AG04449 (cell line): Measurements from ENCODE around the gene DMRT3.
A peak's percentile ranks its signal among the peaks of the same experiment; 100 is the strongest.

Source experiments
- CTCF ChIA-PET: fragments of 350-600 bp; formaldehyde crosslinking; extraction: SDS; loops from one replicate; lab custom pipeline; 2021; ENCODE audit warnings: antibody characterized with exemption; lab: Yijun Ruan, JAX
- POLR2A ChIA-PET: fragments of 400-600, 350-600 bp; formaldehyde crosslinking; extraction: SDS; loops from one replicate; lab custom pipeline; 2020; ENCODE audit warnings: antibody characterized with exemption, inconsistent platforms; lab: Yijun Ruan, JAX
- DNase-seq: peaks from one replicate; pipeline ENCODE4 v3.0.0-alpha.2; 2010; ENCODE audit warnings: low read depth, low spot score
- H3K4me3 ChIP-seq: 2 replicates; pipeline ENCODE4 v1.5.1; 2011; ENCODE audit warnings: low read depth, mild to moderate bottlenecking, control low read depth, low read length
- CTCF ChIP-seq: IDR thresholded peaks from one replicate; pipeline ENCODE4 v1.5.1; 2011; ENCODE audit warnings: mild to moderate bottlenecking, moderate library complexity, low read length, control low read depth, inconsistent platforms; ENCODE audit not compliant: insufficient read depth; ENCODE audit errors: missing control alignments

Gene DMRT3

DNA sequence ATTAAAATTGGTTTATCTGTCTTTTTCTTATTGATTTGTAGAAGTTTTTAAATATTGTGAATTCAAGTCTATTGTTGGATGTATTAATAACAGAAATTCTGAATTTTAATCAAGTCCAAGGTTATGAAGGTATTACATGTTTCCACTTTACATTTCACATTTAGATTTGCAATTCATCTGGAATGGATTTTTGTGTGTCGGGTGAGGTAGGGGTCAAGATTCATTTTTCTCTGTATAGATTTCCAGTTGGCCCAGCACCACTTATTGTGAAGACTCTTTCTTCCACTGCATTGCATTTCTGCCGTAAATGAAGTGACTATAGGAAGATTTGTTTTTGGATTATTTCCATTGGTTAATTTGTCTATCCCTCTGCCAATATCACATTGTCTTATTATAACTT, 38.2 kb downstream of the DMRT3 start:
- no peak for TF ChIP-seq CTCF
- no peak for DNase-seq
- ChIA-PET CTCF (no interaction called here), POLR2A (no interaction called here)
- no peak overlapping the region for H3K4me3 ChIP-seq

GRCh38 chr9:1018121-1018520, 41.7 kb downstream of the DMRT3 start:
- DNase-seq = no peak
- TF ChIP-seq CTCF = peak; percentile 19
- no peak overlapping the region for H3K4me3 ChIP-seq
- ChIA-PET CTCF (interaction anchor here (0.9 to 2.1 kb wide), 3 partner anchors 9 to 21 kb away, joined by 3 to 9 read pairs (median 3); no protein-coding TSS in a partner anchor), POLR2A (no interaction called here)

- no peak for DNase-seq
- ChIA-PET POLR2A (no interaction called here), CTCF (interaction anchor here (1.3 kb wide), 1 partner anchor 19 kb away, joined by 3 read pairs; no protein-coding TSS in a partner anchor)
- no peak overlapping the region for H3K4me3 ChIP-seq
- no peak for TF ChIP-seq CTCF
Observed at GRCh38 chr9:1024112-1024511, 47.7 kb downstream of the DMRT3 start.

GRCh38 chr9:1025131-1025530, 48.7 kb downstream of the DMRT3 start:
- ChIA-PET POLR2A (no interaction called here), CTCF (no interaction called here)
- no peak for DNase-seq
- TF ChIP-seq CTCF = no peak
- no peak overlapping the region for H3K4me3 ChIP-seq

DNA sequence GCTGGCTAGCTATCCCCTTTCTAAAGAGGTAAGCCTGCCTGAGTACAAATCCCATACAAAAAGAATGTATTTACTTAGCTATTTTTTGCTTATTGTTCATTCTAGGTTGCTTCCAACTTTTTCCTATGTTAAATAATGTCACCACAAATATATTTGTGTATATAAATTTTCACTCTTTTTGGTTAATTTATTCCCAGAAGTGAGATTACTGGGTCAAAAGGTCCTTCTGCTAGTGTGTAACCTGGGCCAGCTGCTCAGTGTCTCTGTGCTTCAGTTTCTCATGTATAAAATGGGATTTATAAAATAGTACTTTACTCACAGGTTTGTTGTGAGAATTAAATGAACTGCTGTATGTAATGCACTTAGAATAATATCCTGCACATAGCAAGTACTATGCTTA, 49.8 kb downstream of the DMRT3 start:
- ChIA-PET CTCF (no interaction called here), POLR2A (no interaction called here)
- no peak overlapping the region for H3K4me3 ChIP-seq
- DNase-seq = no peak
- TF ChIP-seq CTCF = no peak

GRCh38 chr9:1028501-1029190, 52.2 kb downstream of the DMRT3 start:
- no peak overlapping the region for H3K4me3 ChIP-seq
- ChIA-PET POLR2A (no interaction called here), CTCF (interaction anchor here (0.9 to 1.5 kb wide), 2 partner anchors 20 to 24 kb away, joined by 3 to 4 read pairs; no protein-coding TSS in a partner anchor)
- DNase-seq = no peak
- no peak for TF ChIP-seq CTCF
